Gastroesophageal sphincter (tissue), 3 donors: ENCODE results near the gene TIMM22.

Source experiments
- POLR2A ChIP-seq, 2 donors: fragments of 450-650 bp; IDR thresholded peaks; one replicate each; pipeline ENCODE4 v1.6.1; 2017; ENCODE audit warnings: antibody characterized with exemption in 2 of 2, mild to moderate bottlenecking in 2 of 2, moderate library complexity in 1 of 2
- POLR2AphosphoS5 ChIP-seq: sonication (generic); formaldehyde crosslinking; IDR thresholded peaks from one replicate; pipeline ENCODE4 v1.6.1; 2017; ENCODE audit warnings: antibody characterized with exemption
- TF ChIP-seq, protein P1 (sequence below), 4 experiments: fragments of 200-600 bp in 2 of 4; fragments of 450-650 bp in 2 of 4; sonication (generic) in 1 of 4; IDR thresholded peaks; one replicate each; pipeline ENCODE4 v1.5.1; 2017 to 2019; ENCODE audit warnings: antibody characterized with exemption in 4 of 4, mild to moderate bottlenecking in 2 of 4, moderate library complexity in 2 of 4

DNA sequence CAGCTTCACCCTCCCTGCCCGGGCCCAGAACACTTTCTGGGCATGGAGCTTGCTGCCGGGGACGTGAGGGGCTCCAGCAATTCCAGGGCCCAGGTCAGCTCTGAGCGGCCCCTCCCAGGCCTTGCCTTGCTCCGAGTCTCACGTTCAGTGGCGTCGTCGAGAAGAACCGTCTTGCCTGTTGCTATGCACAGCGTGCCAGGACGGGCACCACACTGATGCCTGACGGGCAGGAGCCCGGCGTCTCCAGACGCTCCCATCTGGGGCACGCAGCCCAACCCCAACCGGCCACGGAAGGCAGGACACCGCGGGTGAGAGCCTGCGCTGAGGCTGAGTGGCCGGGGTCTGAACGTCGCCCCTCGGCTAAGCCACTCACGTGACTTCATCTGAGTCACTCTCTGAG, 27.1 kb downstream of the TIMM22 start:
- TF ChIP-seq, protein P1, sequence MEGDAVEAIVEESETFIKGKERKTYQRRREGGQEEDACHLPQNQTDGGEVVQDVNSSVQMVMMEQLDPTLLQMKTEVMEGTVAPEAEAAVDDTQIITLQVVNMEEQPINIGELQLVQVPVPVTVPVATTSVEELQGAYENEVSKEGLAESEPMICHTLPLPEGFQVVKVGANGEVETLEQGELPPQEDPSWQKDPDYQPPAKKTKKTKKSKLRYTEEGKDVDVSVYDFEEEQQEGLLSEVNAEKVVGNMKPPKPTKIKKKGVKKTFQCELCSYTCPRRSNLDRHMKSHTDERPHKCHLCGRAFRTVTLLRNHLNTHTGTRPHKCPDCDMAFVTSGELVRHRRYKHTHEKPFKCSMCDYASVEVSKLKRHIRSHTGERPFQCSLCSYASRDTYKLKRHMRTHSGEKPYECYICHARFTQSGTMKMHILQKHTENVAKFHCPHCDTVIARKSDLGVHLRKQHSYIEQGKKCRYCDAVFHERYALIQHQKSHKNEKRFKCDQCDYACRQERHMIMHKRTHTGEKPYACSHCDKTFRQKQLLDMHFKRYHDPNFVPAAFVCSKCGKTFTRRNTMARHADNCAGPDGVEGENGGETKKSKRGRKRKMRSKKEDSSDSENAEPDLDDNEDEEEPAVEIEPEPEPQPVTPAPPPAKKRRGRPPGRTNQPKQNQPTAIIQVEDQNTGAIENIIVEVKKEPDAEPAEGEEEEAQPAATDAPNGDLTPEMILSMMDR (IDR thresholded peaks at IDR 0.05) = no peak
- TF ChIP-seq POLR2AphosphoS5 = no peak
- no peak for TF ChIP-seq POLR2A (IDR thresholded peaks at IDR 0.05)
